Loucy (cell line): ENCODE results near the gene ELAVL1.
"Not testable (repeated sequence)": the region's sequence is repeated elsewhere in the genome, so short reads cannot be mapped to it uniquely, and the experiment has no call there.

Source experiments
- H2AFZ ChIP-seq: fragments of 200-600 bp; sonication (generic); 2 replicates; pipeline ENCODE4 v1.6.0; 2016; ENCODE audit warnings: antibody characterized with exemption, mild to moderate bottlenecking, low read length, moderate library complexity
- H3F3A ChIP-seq: fragments of 200-600 bp; 2 replicates; pipeline ENCODE4 v1.6.0; 2016; ENCODE audit warnings: antibody characterized with exemption, low read depth, mild to moderate bottlenecking
- H3K27me3 ChIP-seq: fragments of 200-600 bp; sonication (generic); 2 replicates; pipeline ENCODE4 v1.6.1; 2014; ENCODE audit warnings: low read length, mild to moderate bottlenecking; ENCODE audit not compliant: insufficient read depth, poor library complexity, severe bottlenecking
- H3K36me3 ChIP-seq: fragments of 200-600 bp; sonication (generic); 2 replicates; pipeline ENCODE4 v1.6.1; 2016; ENCODE audit warnings: low read length; ENCODE audit not compliant: insufficient read depth
- H3K4me1 ChIP-seq: fragments of 200-600 bp; sonication (generic); 2 replicates; pipeline ENCODE4 v1.5.1; 2014; ENCODE audit warnings: low read length, mild to moderate bottlenecking; ENCODE audit not compliant: insufficient read depth, poor library complexity, severe bottlenecking
- H3K4me2 ChIP-seq: fragments of 200-600 bp; sonication (generic); 2 replicates; pipeline ENCODE4 v1.6.0; 2014; ENCODE audit warnings: antibody characterized with exemption, low read length, low read depth, mild to moderate bottlenecking; ENCODE audit not compliant: poor library complexity, severe bottlenecking
- H3K4me3 ChIP-seq: fragments of 200-600 bp; sonication (generic); 2 replicates; pipeline ENCODE4 v1.5.1; 2014; ENCODE audit warnings: low read length, mild to moderate bottlenecking, mixed read lengths; ENCODE audit not compliant: poor library complexity, severe bottlenecking
- H3K79me2 ChIP-seq: fragments of 200-600 bp; sonication (generic); 2 replicates; pipeline ENCODE4 v1.6.1; 2014; ENCODE audit warnings: low read length; ENCODE audit not compliant: insufficient read depth
- H3K9ac ChIP-seq: fragments of 200-600 bp; sonication (generic); 2 replicates; pipeline ENCODE4 v1.6.0; 2014; ENCODE audit warnings: mild to moderate bottlenecking, low read depth, low read length, moderate library complexity; ENCODE audit not compliant: poor library complexity, severe bottlenecking
- H3K9me2 ChIP-seq: fragments of 200-600 bp; sonication (generic); replicated peaks from 2 replicates; pipeline ENCODE4 v1.6.1; 2016; ENCODE audit warnings: low read depth, low read length, mixed read lengths
- H3K9me3 ChIP-seq: fragments of 200-600 bp; sonication (generic); 2 replicates; pipeline ENCODE4 v1.6.1; 2014; ENCODE audit warnings: mild to moderate bottlenecking, antibody characterized with exemption, low read length, low read depth; ENCODE audit not compliant: insufficient read depth
- H4K20me1 ChIP-seq: fragments of 200-600 bp; sonication (generic); 2 replicates; pipeline ENCODE4 v1.6.0; 2014; ENCODE audit warnings: antibody characterized with exemption, low read length, mild to moderate bottlenecking; ENCODE audit not compliant: insufficient read depth, poor library complexity, severe bottlenecking
- EZH2phosphoT487 ChIP-seq: fragments of 200-600 bp; IDR thresholded peaks from 2 replicates; pipeline ENCODE4 v1.6.1; 2018; ENCODE audit warnings: antibody characterized with exemption, mild to moderate bottlenecking, moderate library complexity, borderline replicate concordance
- TF ChIP-seq, protein P1 (sequence below): fragments of 200-600 bp; sonication (generic); conservative IDR thresholded peaks from 2 replicates; pipeline ENCODE4 v1.5.1; 2014; ENCODE audit warnings: mild to moderate bottlenecking, antibody characterized with exemption, low read length

ELAVL1 gene

DNA sequence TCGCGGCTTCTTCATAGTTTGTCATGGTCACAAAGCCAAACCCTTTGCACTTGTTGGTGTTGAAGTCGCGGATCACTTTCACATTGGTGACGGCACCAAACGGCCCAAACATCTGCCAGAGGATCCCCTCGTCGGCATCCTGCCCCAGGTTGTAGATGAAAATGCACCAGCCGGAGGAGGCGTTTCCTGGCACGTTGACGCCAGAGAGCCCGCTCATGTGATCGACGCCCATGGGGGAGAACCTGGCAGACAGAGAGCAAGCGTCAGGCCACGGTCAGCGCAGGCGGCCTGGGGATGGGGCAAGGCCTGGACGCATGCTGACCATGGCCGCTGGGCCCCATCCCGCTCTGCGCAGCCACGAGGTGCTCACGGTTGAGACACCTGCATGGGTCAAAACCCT lies 41.9 kb downstream of the ELAVL1 start:
- Histone ChIP-seq H3K27me3 (no peaks in the 10 kb centered on the region), H3K9ac (no peak overlapping the region), H2AFZ (no peak overlapping the region), H3K9me3 (no peaks in the 10 kb centered on the region), H3K36me3 (peaks cover 90% of the 10 kb centered on the region; the same call in 1 of the 2 replicates), H3K79me2 (no peaks in the 10 kb centered on the region), H3K4me1 (no peaks in the 10 kb centered on the region), H3F3A (no peaks in the 10 kb centered on the region), H3K9me2 (no peaks in the 10 kb centered on the region), H3K4me3 (no peak overlapping the region), H4K20me1 (peaks cover 4% of the 10 kb centered on the region), H3K4me2 (no peak overlapping the region)
- TF ChIP-seq EZH2phosphoT487 = no peak
- TF ChIP-seq, protein P1, sequence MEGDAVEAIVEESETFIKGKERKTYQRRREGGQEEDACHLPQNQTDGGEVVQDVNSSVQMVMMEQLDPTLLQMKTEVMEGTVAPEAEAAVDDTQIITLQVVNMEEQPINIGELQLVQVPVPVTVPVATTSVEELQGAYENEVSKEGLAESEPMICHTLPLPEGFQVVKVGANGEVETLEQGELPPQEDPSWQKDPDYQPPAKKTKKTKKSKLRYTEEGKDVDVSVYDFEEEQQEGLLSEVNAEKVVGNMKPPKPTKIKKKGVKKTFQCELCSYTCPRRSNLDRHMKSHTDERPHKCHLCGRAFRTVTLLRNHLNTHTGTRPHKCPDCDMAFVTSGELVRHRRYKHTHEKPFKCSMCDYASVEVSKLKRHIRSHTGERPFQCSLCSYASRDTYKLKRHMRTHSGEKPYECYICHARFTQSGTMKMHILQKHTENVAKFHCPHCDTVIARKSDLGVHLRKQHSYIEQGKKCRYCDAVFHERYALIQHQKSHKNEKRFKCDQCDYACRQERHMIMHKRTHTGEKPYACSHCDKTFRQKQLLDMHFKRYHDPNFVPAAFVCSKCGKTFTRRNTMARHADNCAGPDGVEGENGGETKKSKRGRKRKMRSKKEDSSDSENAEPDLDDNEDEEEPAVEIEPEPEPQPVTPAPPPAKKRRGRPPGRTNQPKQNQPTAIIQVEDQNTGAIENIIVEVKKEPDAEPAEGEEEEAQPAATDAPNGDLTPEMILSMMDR = no peak

DNA sequence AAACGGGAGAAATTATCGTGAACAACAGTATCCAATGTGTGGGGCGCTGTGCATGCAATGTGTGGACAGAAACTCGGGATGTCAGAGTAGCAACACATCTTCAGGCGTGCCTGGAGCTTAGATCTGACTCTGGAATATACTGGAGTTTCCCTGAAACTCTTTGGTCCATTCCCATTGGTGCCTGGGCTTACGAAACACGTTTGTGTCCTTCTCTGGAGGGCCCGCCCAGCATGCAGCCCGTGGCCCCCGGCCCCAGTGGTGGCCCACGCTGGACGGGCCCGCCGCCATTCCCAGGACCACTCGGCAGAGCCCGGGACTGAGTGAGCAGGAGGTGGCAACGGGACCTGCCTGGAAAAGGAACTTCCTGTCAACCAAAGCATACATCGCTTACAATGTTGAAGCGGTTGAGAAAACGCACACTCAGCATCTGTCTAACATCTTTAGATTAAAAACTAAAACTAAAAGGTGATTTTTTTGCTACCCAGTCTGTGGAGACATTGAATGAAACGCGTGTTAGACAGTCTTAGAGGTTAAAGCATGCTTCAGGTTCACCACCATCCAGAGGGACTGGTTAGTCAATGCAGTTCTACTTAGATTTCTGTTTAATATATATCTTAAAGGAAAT lies 42.7 kb downstream of the ELAVL1 start:
- Histone ChIP-seq H3K36me3 (peaks cover 89% of the 10 kb centered on the region; the same call in 1 of the 2 replicates), H3K27me3 (no peaks in the 10 kb centered on the region), H3K4me1 (no peaks in the 10 kb centered on the region), H4K20me1 (no peaks in the 10 kb centered on the region), H3F3A (no peaks in the 10 kb centered on the region), H3K79me2 (no peaks in the 10 kb centered on the region), H3K4me3 (no peak overlapping the region), H3K4me2 (no peak overlapping the region), H2AFZ (no peak overlapping the region), H3K9me3 (no peaks in the 10 kb centered on the region), H3K9ac (no peak overlapping the region), H3K9me2 (no peaks in the 10 kb centered on the region)
- no peak for TF ChIP-seq EZH2phosphoT487
- TF ChIP-seq, protein P1 = no peak

DNA sequence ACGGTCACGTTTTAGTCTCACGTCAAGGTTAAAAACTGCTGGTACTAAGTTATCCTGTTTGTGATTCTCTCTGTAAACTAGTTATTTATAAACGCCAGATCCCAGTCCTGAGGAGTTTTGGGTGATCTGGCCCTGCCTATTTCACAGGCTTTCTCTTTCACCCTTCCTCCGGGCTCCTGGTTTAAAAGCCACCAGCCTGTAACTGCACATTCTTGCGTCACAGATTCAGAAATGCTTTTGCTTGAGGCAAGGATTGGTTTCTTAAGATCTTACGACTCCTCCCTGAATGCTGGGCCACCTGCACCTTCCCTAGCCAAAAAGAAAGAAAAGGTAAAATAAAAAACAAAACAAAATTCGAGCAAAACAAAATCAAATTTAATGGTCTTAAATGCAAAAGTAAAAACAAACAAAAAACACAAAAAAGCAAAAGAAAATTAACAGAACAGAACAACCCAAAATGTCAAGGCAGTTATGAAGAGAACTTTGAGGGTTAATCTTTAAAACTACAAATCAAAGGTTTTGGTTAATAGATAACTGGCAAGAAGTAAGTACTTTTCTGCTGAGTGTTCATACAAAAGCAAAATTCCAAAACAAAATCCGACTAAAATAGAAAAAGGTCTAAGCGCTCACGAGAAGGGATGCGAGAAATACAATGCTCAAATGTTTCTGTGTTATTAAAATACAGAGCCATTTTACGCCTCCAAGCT lies 43.4 kb downstream of the ELAVL1 start:
- Histone ChIP-seq H3K9me3 (no peaks in the 10 kb centered on the region), H3K4me2 (no peak overlapping the region), H3K4me3 (no peak overlapping the region), H2AFZ (no peak overlapping the region), H3F3A (no peaks in the 10 kb centered on the region), H3K9me2 (no peaks in the 10 kb centered on the region), H3K4me1 (no peaks in the 10 kb centered on the region), H3K9ac (no peak overlapping the region), H3K36me3 (peaks cover 84% of the 10 kb centered on the region; the same call in 1 of the 2 replicates), H3K27me3 (no peaks in the 10 kb centered on the region), H4K20me1 (no peaks in the 10 kb centered on the region), H3K79me2 (no peaks in the 10 kb centered on the region)
- TF ChIP-seq EZH2phosphoT487 = no peak
- TF ChIP-seq, protein P1 = no peak

DNA sequence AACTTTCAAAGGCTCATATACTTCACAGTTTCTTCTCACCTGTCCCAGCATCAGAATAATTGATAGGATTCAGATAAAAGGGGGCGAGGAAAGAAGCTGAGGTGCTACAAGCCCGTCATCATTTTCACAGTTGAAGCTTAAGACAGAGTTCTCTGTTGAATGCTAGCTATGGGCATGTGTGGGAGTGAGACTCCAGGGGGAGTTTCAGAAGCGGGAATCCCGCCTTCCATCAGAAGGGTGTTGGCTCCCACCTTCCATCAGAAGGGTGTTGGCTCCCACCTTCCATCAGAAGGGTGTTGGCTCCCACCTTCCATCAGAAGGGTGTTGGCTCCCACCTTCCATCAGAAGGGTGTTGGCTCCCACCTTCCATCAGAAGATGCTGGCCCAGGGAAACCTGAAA lies 44.4 kb downstream of the ELAVL1 start:
- not testable (repeated sequence) for H3K79me2 ChIP-seq, H3K9me3 ChIP-seq, H2AFZ ChIP-seq, H3K4me2 ChIP-seq, H3F3A ChIP-seq, H3K27me3 ChIP-seq, H3K4me3 ChIP-seq, H3K9ac ChIP-seq, H4K20me1 ChIP-seq, H3K4me1 ChIP-seq, H3K9me2 ChIP-seq
- H3K36me3 ChIP-seq = peaks cover 74% of the 10 kb centered on the region; the same call in 1 of the 2 replicates
